Cardiac septum (tissue), 1 donor: ENCODE data around the gene MTERF4. TPM values are rescaled to one million over a fixed set of nuclear protein-coding genes. Genes with fewer than 3 reads are reported as not detected.
A peak's percentile ranks its signal among the peaks of the same experiment; 100 is the strongest.

Experiments
- DNase-seq: peaks from one replicate; pipeline ENCODE4 v3.0.0-alpha.2; 2020; ENCODE audit warnings: low spot score
- intact Hi-C: fragments of 100-400 bp; cut with DNase I; formaldehyde crosslinking; loops from one replicate; pipeline ENCODE4 v1.14.0; 2022
- total RNA-seq: library from RNA; stranded (reverse); fragmentation: NEBNext Ultra II Directional; extraction: Animal tissue kit (Norgen Biotek cat#: 25700); gene quantifications from one replicate; pipeline ENCODE4 v1.2.1, GENCODE V29; 2021
- donor health status: DM: no; HTN: no; CAD: no.

MTERF4 gene
- total RNA-seq, 1 donor from 2014 or later, result 21.0 TPM

GRCh38 chr2:241064008-241064801 lies 37.9 kb downstream of the MTERF4 start:
- no peak for DNase-seq
- intact Hi-C loops, result no loop called here

DNA sequence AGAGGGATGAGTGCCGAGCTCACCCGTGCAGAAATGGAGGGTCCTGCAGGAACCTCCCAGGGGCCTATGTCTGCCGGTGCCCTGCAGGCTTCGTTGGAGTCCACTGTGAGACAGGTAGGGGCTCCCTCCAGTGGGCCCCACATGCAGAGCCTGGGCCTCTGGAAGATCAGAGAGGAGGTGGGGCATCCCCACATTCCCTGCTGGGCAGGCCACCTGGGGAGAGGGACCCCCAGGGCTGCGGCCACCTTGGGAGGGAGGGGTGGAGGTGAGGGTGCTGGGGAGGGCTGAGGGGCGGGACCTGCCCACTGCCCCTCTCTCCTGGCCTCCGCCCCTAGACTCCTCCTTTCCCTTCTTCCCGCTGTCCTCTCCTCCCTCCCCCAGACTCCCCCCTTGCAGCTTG lies 38.5 kb downstream of the MTERF4 start:
- intact Hi-C loops, result no loop called here
- no peak for DNase-seq

- intact Hi-C loops, result no loop called here
- no peak for DNase-seq
Measured at GRCh38 chr2:241063093-241063551, 39.0 kb downstream of the MTERF4 start.

DNA sequence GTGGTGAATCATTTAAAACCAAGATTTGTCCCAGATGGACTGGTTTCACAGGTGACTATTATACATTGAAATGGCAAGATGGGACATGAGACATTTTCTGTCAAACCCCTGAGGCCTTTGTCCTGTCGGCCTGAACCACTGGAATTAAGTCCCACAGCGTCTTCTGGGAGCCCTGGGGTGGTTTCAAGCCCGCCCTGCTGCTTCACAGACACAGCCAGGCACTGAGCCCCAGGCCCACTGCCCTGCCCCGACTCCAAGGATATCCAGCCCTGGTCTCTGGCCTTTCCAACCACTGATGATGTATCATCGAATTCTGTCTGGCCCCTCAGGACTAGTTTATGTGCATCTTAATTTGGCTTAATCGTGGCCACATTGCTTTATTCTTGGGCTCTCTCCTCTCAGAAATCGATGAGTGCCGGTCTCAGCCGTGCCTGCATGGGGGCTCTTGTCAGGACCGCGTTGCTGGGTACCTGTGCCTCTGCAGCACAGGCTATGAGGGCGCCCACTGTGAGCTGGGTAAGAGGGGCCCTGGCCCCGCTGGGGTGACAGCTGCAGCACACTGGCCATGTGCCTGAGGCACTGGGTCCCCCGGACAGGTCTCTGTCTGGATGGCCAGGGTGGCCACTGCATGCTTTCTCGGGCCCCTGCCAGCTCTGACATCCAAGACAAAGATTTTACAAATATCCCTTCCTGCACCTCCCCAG lies 39.5 kb downstream of the MTERF4 start:
- no peak for DNase-seq
- intact Hi-C loops, result no loop called here

- no peak for DNase-seq
- intact Hi-C loops, result no loop called here
Measured at GRCh38 chr2:241061275-241061674, 40.8 kb downstream of the MTERF4 start.

- intact Hi-C loops, result no loop called here
- no peak for DNase-seq
Measured at GRCh38 chr2:241053576-241054251, 48.4 kb downstream of the MTERF4 start.

GRCh38 chr2:241052677-241053360 lies 49.3 kb downstream of the MTERF4 start:
- no peak for DNase-seq
- intact Hi-C loops, result no loop called here

- DNase-seq, result peak; percentile 36
- intact Hi-C loops, result no loop called here
Measured at GRCh38 chr2:241051578-241052487, 50.3 kb downstream of the MTERF4 start.

GRCh38 chr2:241050624-241051577 lies 51.2 kb downstream of the MTERF4 start:
- DNase-seq, result peak; percentile 50
- intact Hi-C loops, result no loop called here

GRCh38 chr2:241049739-241050623 lies 52.1 kb downstream of the MTERF4 start:
- intact Hi-C loops, result no loop called here

DNA sequence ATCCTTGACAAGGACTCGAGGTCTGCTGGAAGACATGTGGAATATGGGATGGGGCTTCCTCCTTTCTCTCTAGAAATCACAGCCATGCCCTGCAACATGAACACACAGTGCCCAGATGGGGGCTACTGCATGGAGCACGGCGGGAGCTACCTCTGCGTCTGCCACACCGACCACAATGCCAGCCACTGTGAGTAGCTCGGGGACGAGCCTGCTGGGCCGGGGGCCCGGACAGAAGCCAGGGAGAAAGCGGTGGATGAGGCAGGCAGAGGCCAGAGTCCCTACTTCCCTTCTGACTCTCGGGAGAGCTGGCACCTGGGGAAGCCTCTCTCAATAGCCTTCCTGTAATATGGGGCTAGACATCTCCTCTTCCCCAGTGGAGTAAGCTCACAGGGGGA lies 53.1 kb downstream of the MTERF4 start:
- DNase-seq, result peak; percentile 15
- intact Hi-C loops, result no loop called here

More at GRCh38 chr2:241049739-241050623, 52.1 kb downstream of the MTERF4 start:
- peak; percentile 64 for DNase-seq

DNA sequence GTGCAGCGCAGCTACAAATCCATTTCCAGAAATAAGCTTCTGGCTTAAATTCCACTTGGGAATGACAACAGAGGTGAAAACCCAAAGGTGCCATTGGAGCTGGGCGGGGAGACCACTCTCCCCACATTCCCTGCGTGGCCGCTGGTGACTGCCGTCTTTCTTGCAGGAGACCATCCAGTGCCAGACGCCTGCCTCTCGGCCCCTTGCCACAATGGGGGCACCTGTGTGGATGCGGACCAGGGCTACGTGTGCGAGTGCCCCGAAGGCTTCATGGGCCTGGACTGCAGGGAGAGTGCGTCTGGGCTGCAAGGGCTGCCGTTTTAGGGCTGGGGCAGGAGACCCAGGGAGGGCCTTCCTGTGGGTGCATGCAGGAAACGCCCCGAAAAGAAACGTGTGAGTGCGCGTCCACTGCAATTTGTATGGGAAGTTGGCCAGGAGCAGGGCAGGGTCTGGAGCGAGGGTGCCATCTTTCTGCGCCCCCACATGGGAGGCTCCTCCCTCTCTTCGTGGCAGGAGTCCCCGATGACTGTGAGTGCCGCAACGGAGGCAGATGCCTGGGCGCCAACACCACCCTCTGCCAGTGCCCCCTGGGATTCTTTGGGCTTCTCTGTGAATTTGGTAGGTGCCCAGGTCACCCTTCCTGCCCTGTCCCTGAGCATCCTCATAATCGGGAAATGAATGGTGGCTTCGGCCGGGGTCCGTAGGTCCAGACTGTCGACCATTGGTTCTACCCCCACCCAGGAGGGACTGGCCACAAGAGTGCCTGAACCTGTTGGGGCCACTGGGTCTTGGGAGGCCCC lies 53.7 kb downstream of the MTERF4 start:
- intact Hi-C loops, result no loop called here
- DNase-seq, result peak; percentile 53

- intact Hi-C loops, result no loop called here
- DNase-seq, result no peak
Measured at GRCh38 chr2:241047253-241048010, 54.7 kb downstream of the MTERF4 start.
